Endothelial cell of umbilical vein (primary cell): ENCODE results near the gene TENM4. TPM values are rescaled to one million over a fixed set of nuclear protein-coding genes. Genes with fewer than 3 reads are reported as not detected.

Source experiments
- BruUV-seq: library from RNA; stranded (reverse); fragments of 400-500 nt; replicated peaks from 2 replicates; lab custom pipeline; 2021; lab: Mats Ljungman, UMichigan
- CTCF ChIA-PET: fragments of 300-600, 350-600 bp; sonication (Branson Sonifier 250); formaldehyde crosslinking; loops from one replicate; lab custom pipeline; 2021; ENCODE audit warnings: antibody characterized with exemption, inconsistent platforms; lab: Charles Lee
- POLR2A ChIA-PET: fragments of 300-600, 350-600 bp; sonication (Branson Sonifier 250); formaldehyde crosslinking; loops from one replicate; lab custom pipeline; 2021; ENCODE audit warnings: antibody characterized with exemption, inconsistent platforms; lab: Charles Lee
- DNase-seq: peaks from one replicate; pipeline ENCODE4 v3.0.0-alpha.2; 2011; ENCODE audit warnings: low read depth, low spot score
- FAIRE-seq: peaks from 2 replicates; lab custom pipeline; 2011; peaks lifted over from hg19 to GRCh38; lab: Jason Lieb, UNC
- H2AFZ ChIP-seq: 2 replicates; pipeline ENCODE4 v1.6.0; 2012; ENCODE audit warnings: low read depth, low read length, control low read depth, inconsistent platforms
- H3K27ac ChIP-seq: 2 replicates; pipeline ENCODE4 v1.5.1; 2011; ENCODE audit warnings: low read depth, mild to moderate bottlenecking, control low read depth, low read length, moderate library complexity; ENCODE audit not compliant: insufficient read depth
- H3K27me3 ChIP-seq, 2 experiments: 2 replicates each; pipeline versions ENCODE4 v1.6.0 to v1.6.1; 2011; ENCODE audit warnings: low read length in 2 of 2, mixed read lengths in 1 of 2; ENCODE audit not compliant: control insufficient read depth in 2 of 2, insufficient read depth in 2 of 2
- H3K36me3 ChIP-seq, 2 experiments: 2 replicates in 1 of 2; 3 replicates in 1 of 2; pipeline ENCODE4 v1.5.1; 2011; ENCODE audit warnings: low read length in 2 of 2, mild to moderate bottlenecking in 1 of 2, moderate library complexity in 1 of 2; ENCODE audit not compliant: control insufficient read depth in 2 of 2, insufficient read depth in 2 of 2; ENCODE audit errors: extremely low read depth in 1 of 2
- H3K4me1 ChIP-seq: 3 replicates; pipeline ENCODE4 v1.5.1; 2011; ENCODE audit warnings: mild to moderate bottlenecking, low read length; ENCODE audit not compliant: control insufficient read depth, insufficient read depth; ENCODE audit errors: extremely low read depth
- H3K4me2 ChIP-seq: 2 replicates; pipeline ENCODE4 v1.6.1; 2011; ENCODE audit warnings: low read length, control low read depth, mixed read lengths; ENCODE audit not compliant: insufficient read depth
- H3K4me3 ChIP-seq, 3 experiments: fragments of 200-600 bp in 1 of 3; sonication (generic), shearing (Covaris generic) in 1 of 3; replicated peaks in 1 of 3; 2 replicates each; pipeline ENCODE4 v1.5.1; 2011 to 2016; ENCODE audit warnings: control low read depth in 3 of 3, low read length in 3 of 3, mild to moderate bottlenecking in 2 of 3, inconsistent platforms in 1 of 3, low read depth in 1 of 3, moderate library complexity in 1 of 3; ENCODE audit not compliant: insufficient read depth in 1 of 3
- H3K79me2 ChIP-seq: 2 replicates; pipeline ENCODE4 v1.6.0; 2012; ENCODE audit warnings: low read length, inconsistent platforms; ENCODE audit not compliant: control insufficient read depth, insufficient read depth
- H3K9ac ChIP-seq: replicated peaks from 2 replicates; pipeline ENCODE3; 2011; ENCODE audit warnings: low read length, control low read depth; ENCODE audit not compliant: insufficient read depth; ENCODE audit errors: extremely low read depth
- H3K9me1 ChIP-seq: replicated peaks from 3 replicates; pipeline ENCODE4 v1.6.0; 2011; ENCODE audit warnings: mild to moderate bottlenecking, low read length; ENCODE audit not compliant: control insufficient read depth, insufficient read depth; ENCODE audit errors: extremely low read depth
- H3K9me3 ChIP-seq: replicated peaks from 2 replicates; pipeline ENCODE4 v1.5.1; 2012; ENCODE audit warnings: low read length, inconsistent platforms; ENCODE audit not compliant: control insufficient read depth, insufficient read depth
- H4K20me1 ChIP-seq: replicated peaks from 2 replicates; pipeline ENCODE3; 2011; ENCODE audit warnings: mild to moderate bottlenecking, low read length; ENCODE audit not compliant: control insufficient read depth, insufficient read depth; ENCODE audit errors: extremely low read depth
- CTCF ChIP-seq, 2 donors: IDR thresholded peaks; 1 replicate in 1 of 2; 2 replicates in 1 of 2; pipeline ENCODE4 v1.5.1; 2011; ENCODE audit warnings: low read length in 2 of 2, mild to moderate bottlenecking in 2 of 2, moderate library complexity in 2 of 2, control low read depth in 1 of 2, inconsistent platforms in 1 of 2, low read depth in 1 of 2; ENCODE audit not compliant: insufficient read depth in 1 of 2; ENCODE audit errors: extremely low read depth in 1 of 2
- FOS ChIP-seq: IDR thresholded peaks from 2 replicates; pipeline ENCODE4 v1.6.1; 2011; ENCODE audit warnings: mild to moderate bottlenecking, low read length, moderate library complexity, borderline replicate concordance; ENCODE audit not compliant: insufficient read depth
- GATA2 ChIP-seq: IDR thresholded peaks from 2 replicates; pipeline ENCODE4 v1.7.0; 2011; ENCODE audit warnings: low read depth, mild to moderate bottlenecking, moderate library complexity, mixed read lengths, low read length; ENCODE audit not compliant: insufficient read length, insufficient read depth
- JUN ChIP-seq: IDR thresholded peaks from 2 replicates; pipeline ENCODE4 v1.6.1; 2011; ENCODE audit warnings: borderline replicate concordance, low read depth; ENCODE audit not compliant: insufficient read length, insufficient read depth
- POLR2AphosphoS5 ChIP-seq: IDR thresholded peaks from 2 replicates; pipeline ENCODE4 v1.6.1; 2012; ENCODE audit warnings: low read depth, mild to moderate bottlenecking, control low read depth, low read length, moderate library complexity; ENCODE audit not compliant: insufficient read depth
- dilution Hi-C: fragments of 300-500 bp; cut with MboI; formaldehyde crosslinking; loops from one replicate; pipeline ENCODE4 v1.15.0; 2019; ENCODE audit warnings: low sequenced_read_pairs; ENCODE audit not compliant: extremely low pct_ligation_motif_present
- intact Hi-C: fragments of 100-400 bp; cut with micrococcal nuclease; formaldehyde crosslinking; loops from one replicate; pipeline ENCODE4 v1.10.0; 2022
- polyA plus RNA-seq, 4 experiments: library from polyadenylated mRNA; depleted of rRNA in 3 of 4; stranded (reverse) in 3 of 4; unstranded in 1 of 4; fragments of >200 nt; gene quantifications; 2 replicates each; pipeline versions ENCODE4 v1.2.1 to v1.2.3, GENCODE V29; 2011 to 2012; ENCODE audit warnings: missing spikeins in 1 of 4
- total RNA-seq: library from RNA; stranded (reverse); gene quantifications from 2 replicates; pipeline ENCODE4 v1.2.3, GENCODE V29; 2021

The TENM4 gene
- total and polyA plus RNA-seq, 2 donors (not counting 3 experiments of a cell fraction or from before 2014, with no cell fraction given): 0.06 to 0.27 TPM

- H4K20me1 ChIP-seq: no peaks in the 10 kb centered on the region
- no TSS peak for BruUV-seq
- H3K36me3 ChIP-seq: no peaks in the 10 kb centered on the region
- no peak overlapping the region for H3K4me3 ChIP-seq
- ChIA-PET CTCF (interaction anchor here (0.6 to 8.5 kb wide), 54 partner anchors 9 to 458 kb away, joined by 3 to 213 read pairs (median 4); no protein-coding TSS in a partner anchor), POLR2A (interaction anchor here (0.9 kb wide), 1 partner anchor 485 kb away, joined by 4 read pairs; no protein-coding TSS in a partner anchor)
- no peak overlapping the region for H2AFZ ChIP-seq
- peaks cover 8% of the 10 kb centered on the region for H3K4me1 ChIP-seq
- dilution Hi-C loops (no loop called here), intact Hi-C loops (loop anchor here (1.0 kb wide), 3 partner anchors 37 to 455 kb away; no protein-coding TSS in a partner anchor)
- H3K27me3 ChIP-seq: no peaks in the 10 kb centered on the region
- no peak overlapping the region for H3K9ac ChIP-seq
- H3K79me2 ChIP-seq: no peaks in the 10 kb centered on the region
- TF ChIP-seq FOS: no peak
- no peak for TF ChIP-seq POLR2AphosphoS5
- no peak for TF ChIP-seq GATA2
- TF ChIP-seq CTCF (IDR thresholded peaks at IDR 0.05; ENCODE audit: extremely low read depth in 1 of 2, insufficient read depth in 1 of 2, low read depth in 1 of 2, low read length in 2 of 2): peak; percentile 78
- TF ChIP-seq JUN: no peak
- DNase-seq: peak; percentile 68
- no peak overlapping the region for H3K4me2 ChIP-seq
- H3K9me3 ChIP-seq: no peaks in the 10 kb centered on the region
- no peak overlapping the region for H3K27ac ChIP-seq
- FAIRE-seq: peak; percentile 79
- no peaks in the 10 kb centered on the region for H3K9me1 ChIP-seq
Observed at GRCh38 chr11:79100093-79100910, 340.5 kb downstream of the TENM4 start.
